ENCODE results near the gene SLC4A3.

GRCh38 chr2:219664944-219665343, 37.5 kb downstream of the SLC4A3 start:
- TF ChIP-seq CTCF (IDR thresholded peaks at IDR 0.05) (no peak), REST (IDR thresholded peaks at IDR 0.05; ENCODE audit: low read depth, low read length) (no peak), SIN3A (IDR thresholded peaks at IDR 0.05; ENCODE audit: borderline replicate concordance, low read depth, low read length) (no peak), POLR2AphosphoS5 (IDR thresholded peaks at IDR 0.05; ENCODE audit: low read depth, low read length) (no peak), RAD21 (IDR thresholded peaks at IDR 0.05; ENCODE audit: low read length) (no peak), YY1 (IDR thresholded peaks at IDR 0.05; ENCODE audit: low read depth) (no peak)
